ENCODE measurements around the gene BNC2.

DNA sequence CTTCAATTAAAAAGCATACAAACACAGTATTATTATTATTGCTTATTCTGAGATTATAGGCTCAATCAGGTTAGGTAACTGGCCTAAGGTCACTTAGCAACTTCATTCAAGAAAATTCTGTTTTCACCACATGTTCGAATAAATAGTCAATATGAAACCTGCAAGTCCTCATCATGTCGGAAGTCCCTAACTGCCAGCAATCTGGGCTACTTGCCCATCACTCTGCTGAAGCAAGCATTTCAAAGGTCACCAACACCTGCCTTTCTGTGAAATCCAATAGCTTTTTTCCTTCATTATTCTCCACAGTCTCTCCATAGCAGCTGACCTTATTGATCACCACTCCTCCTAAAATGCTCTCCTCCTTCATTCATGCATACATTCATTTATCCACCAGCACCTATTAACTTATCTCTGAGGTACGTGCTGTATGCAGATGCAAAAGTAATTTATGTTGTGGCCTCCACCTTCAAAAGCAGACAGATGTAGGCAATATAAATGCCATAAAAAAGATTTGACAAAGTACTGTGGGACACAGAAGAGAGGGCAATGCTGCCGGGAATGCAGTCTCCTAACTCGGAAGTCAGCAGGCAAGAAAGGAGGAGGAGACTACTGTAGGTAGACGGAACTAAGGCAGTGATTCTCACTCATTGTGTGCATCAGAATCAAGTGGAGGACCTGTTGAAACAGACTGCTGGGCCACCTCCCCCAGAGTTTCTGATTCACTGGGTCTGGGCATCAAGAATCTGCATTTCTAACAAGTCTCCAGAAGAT lies 310.9 kb downstream of the BNC2 start:
- no peak for TF ChIP-seq CTCF (IDR thresholded peaks at IDR 0.05)
- no peak for TF ChIP-seq POLR2A (IDR thresholded peaks at IDR 0.05)
